ENCODE results near the gene NDUFS5.
"Not testable (repeated sequence)": the region's sequence is repeated elsewhere in the genome, so short reads cannot be mapped to it uniquely, and the experiment has no call there.

Gene NDUFS5

GRCh38 chr1:39016604-39017171 is 9.5 kb upstream of the NDUFS5 start:
- no peak for DNase-seq

- no peak for DNase-seq
Observed at GRCh38 chr1:39017266-39017665, 8.9 kb upstream of the NDUFS5 start.

GRCh38 chr1:39020494-39020893 is 5.7 kb upstream of the NDUFS5 start:
- not testable (repeated sequence) for DNase-seq

GRCh38 chr1:39021426-39021825 is 4.7 kb upstream of the NDUFS5 start:
- DNase-seq = no peak

- DNase-seq = no peak
Observed at GRCh38 chr1:39023140-39023539, 3.0 kb upstream of the NDUFS5 start.

GRCh38 chr1:39026866-39027507 is 837 bp downstream of the NDUFS5 start:
- DNase-seq = no peak

GRCh38 chr1:39034114-39034654 is 8.0 kb downstream of the NDUFS5 start:
- DNase-seq = no peak

- DNase-seq = no peak
Observed at GRCh38 chr1:39036678-39037077, 10.5 kb downstream of the NDUFS5 start.

- no peak for DNase-seq
Observed at GRCh38 chr1:39043513-39043912, 17.4 kb downstream of the NDUFS5 start.

GRCh38 chr1:39044762-39045161 is 18.6 kb downstream of the NDUFS5 start:
- no peak for DNase-seq

GRCh38 chr1:39045231-39045630 is 19.1 kb downstream of the NDUFS5 start:
- DNase-seq = no peak

GRCh38 chr1:39046613-39047210 is 20.6 kb downstream of the NDUFS5 start:
- DNase-seq = no peak

GRCh38 chr1:39047374-39048229 is 21.5 kb downstream of the NDUFS5 start:
- no peak for DNase-seq

GRCh38 chr1:39048745-39049370 is 22.7 kb downstream of the NDUFS5 start:
- DNase-seq = no peak

GRCh38 chr1:39050001-39050400 is 23.9 kb downstream of the NDUFS5 start:
- no peak for DNase-seq

- DNase-seq = not testable (repeated sequence)
Observed at GRCh38 chr1:39051193-39051850, 25.2 kb downstream of the NDUFS5 start.

GRCh38 chr1:39051956-39052355 is 25.8 kb downstream of the NDUFS5 start:
- DNase-seq = no peak

GRCh38 chr1:39055213-39055710 is 29.1 kb downstream of the NDUFS5 start:
- not testable (repeated sequence) for DNase-seq

- not testable (repeated sequence) for DNase-seq
Observed at GRCh38 chr1:39061516-39061915, 35.4 kb downstream of the NDUFS5 start.

- no peak for DNase-seq
Observed at GRCh38 chr1:39061951-39062350, 35.8 kb downstream of the NDUFS5 start.

GRCh38 chr1:39063191-39063590 is 37.0 kb downstream of the NDUFS5 start:
- DNase-seq = no peak

- DNase-seq = no peak
Observed at GRCh38 chr1:39063775-39064174, 37.6 kb downstream of the NDUFS5 start.

All from NCI-H2171 (cell line).